Measurements from ENCODE around the gene DPP10.

DPP10 gene

GRCh38 chr2:114609203-114609602 is 166.8 kb downstream of the DPP10 start:
- TF ChIP-seq POLR2AphosphoS5 (IDR thresholded peaks at IDR 0.05; ENCODE audit: low read depth, low read length): no peak
- no peak for TF ChIP-seq FOXP2 (optimal IDR thresholded peaks at IDR 0.05; ENCODE audit: borderline replicate concordance, extremely low read depth, extremely low read length, insufficient read depth)
- no peak for TF ChIP-seq TAF1 (IDR thresholded peaks at IDR 0.05; ENCODE audit: borderline replicate concordance, insufficient read depth, low read length)
- no peak for TF ChIP-seq REST (IDR thresholded peaks at IDR 0.05; ENCODE audit: insufficient read depth in 1 of 2, low read depth in 2 of 2, low read length in 2 of 2)
- TF ChIP-seq SIN3A (IDR thresholded peaks at IDR 0.05; ENCODE audit: borderline replicate concordance, insufficient read depth, low read length): no peak

GRCh38 chr2:114609801-114610200 is 167.4 kb downstream of the DPP10 start:
- TF ChIP-seq FOXP2 (optimal IDR thresholded peaks at IDR 0.05; ENCODE audit: borderline replicate concordance, extremely low read depth, extremely low read length, insufficient read depth): no peak
- no peak for TF ChIP-seq POLR2AphosphoS5 (IDR thresholded peaks at IDR 0.05; ENCODE audit: low read depth, low read length)
- TF ChIP-seq SIN3A (IDR thresholded peaks at IDR 0.05; ENCODE audit: borderline replicate concordance, insufficient read depth, low read length): no peak
- no peak for TF ChIP-seq TAF1 (IDR thresholded peaks at IDR 0.05; ENCODE audit: borderline replicate concordance, insufficient read depth, low read length)
- TF ChIP-seq REST (IDR thresholded peaks at IDR 0.05; ENCODE audit: insufficient read depth in 1 of 2, low read depth in 2 of 2, low read length in 2 of 2): no peak

- TF ChIP-seq POLR2AphosphoS5 (IDR thresholded peaks at IDR 0.05; ENCODE audit: low read depth, low read length): no peak
- TF ChIP-seq FOXP2 (optimal IDR thresholded peaks at IDR 0.05; ENCODE audit: borderline replicate concordance, extremely low read depth, extremely low read length, insufficient read depth): no peak
- TF ChIP-seq SIN3A (IDR thresholded peaks at IDR 0.05; ENCODE audit: borderline replicate concordance, insufficient read depth, low read length): no peak
- TF ChIP-seq TAF1 (IDR thresholded peaks at IDR 0.05; ENCODE audit: borderline replicate concordance, insufficient read depth, low read length): no peak
These were observed 168.2 kb downstream of the DPP10 start for GRCh38 chr2:114610677-114611076.

- TF ChIP-seq POLR2AphosphoS5 (IDR thresholded peaks at IDR 0.05; ENCODE audit: low read depth, low read length) (no peak), FOXP2 (optimal IDR thresholded peaks at IDR 0.05; ENCODE audit: borderline replicate concordance, extremely low read depth, extremely low read length, insufficient read depth) (no peak), SIN3A (IDR thresholded peaks at IDR 0.05; ENCODE audit: borderline replicate concordance, insufficient read depth, low read length) (no peak), TAF1 (IDR thresholded peaks at IDR 0.05; ENCODE audit: borderline replicate concordance, insufficient read depth, low read length) (no peak), REST (IDR thresholded peaks at IDR 0.05; ENCODE audit: insufficient read depth in 1 of 2, low read depth in 2 of 2, low read length in 2 of 2) (no peak)
These were observed 172.2 kb downstream of the DPP10 start for GRCh38 chr2:114614592-114614991.

- TF ChIP-seq TAF1 (IDR thresholded peaks at IDR 0.05; ENCODE audit: borderline replicate concordance, insufficient read depth, low read length) (no peak), FOXP2 (optimal IDR thresholded peaks at IDR 0.05; ENCODE audit: borderline replicate concordance, extremely low read depth, extremely low read length, insufficient read depth) (no peak), REST (IDR thresholded peaks at IDR 0.05; ENCODE audit: insufficient read depth in 1 of 2, low read depth in 2 of 2, low read length in 2 of 2) (no peak), POLR2AphosphoS5 (IDR thresholded peaks at IDR 0.05; ENCODE audit: low read depth, low read length) (no peak), SIN3A (IDR thresholded peaks at IDR 0.05; ENCODE audit: borderline replicate concordance, insufficient read depth, low read length) (no peak)
These were observed 186.0 kb downstream of the DPP10 start for GRCh38 chr2:114628481-114628880.
